ENCODE data around the gene KIAA0513.

The KIAA0513 gene

DNA sequence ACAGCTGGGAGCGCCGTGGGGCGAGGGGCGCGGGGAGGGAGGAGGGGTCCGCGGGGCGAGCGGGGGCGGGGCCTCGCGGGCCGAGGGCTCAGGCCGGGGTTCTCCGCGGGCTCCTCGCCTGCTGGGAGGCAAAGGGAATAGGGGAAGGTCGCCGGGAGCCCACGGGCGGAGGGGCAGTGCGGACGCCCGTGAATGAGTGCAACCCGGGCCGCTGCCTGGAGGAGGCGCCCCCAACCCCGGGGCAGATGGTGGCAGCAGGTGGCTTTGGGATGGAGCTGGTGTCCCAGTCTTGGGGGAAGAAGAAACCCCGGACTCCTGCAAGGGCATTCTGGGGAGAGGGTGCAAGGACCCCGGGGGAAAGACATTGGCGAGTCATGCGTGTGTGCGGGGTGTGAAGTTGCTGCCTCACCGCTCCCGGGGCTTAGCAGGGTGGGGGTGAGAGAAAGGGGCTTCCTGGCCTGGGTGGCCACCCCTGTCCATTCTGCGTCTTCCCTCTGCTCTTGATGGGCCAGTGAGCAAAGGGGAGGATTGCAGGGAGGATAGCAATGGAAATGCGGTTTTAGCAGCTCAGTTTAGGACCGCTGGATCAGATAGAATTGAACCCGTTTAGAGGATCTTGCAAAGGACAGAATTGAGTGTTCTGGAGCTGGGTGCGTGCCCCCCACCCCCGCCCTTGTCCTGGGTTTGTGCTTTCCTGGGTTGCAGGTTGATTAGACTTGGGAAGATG lies 526 bp downstream of the KIAA0513 start:
- TF ChIP-seq SIN3A (IDR thresholded peaks at IDR 0.05; ENCODE audit: borderline replicate concordance, insufficient read depth, low read length) (no peak), POLR2AphosphoS5 (IDR thresholded peaks at IDR 0.05; ENCODE audit: low read depth, low read length) (no peak), TAF1 (IDR thresholded peaks at IDR 0.05; ENCODE audit: borderline replicate concordance, insufficient read depth, low read length) (no peak), FOXP2 (optimal IDR thresholded peaks at IDR 0.05; ENCODE audit: borderline replicate concordance, extremely low read depth, extremely low read length, insufficient read depth) (no peak)
- TF ChIP-seq, protein P1, sequence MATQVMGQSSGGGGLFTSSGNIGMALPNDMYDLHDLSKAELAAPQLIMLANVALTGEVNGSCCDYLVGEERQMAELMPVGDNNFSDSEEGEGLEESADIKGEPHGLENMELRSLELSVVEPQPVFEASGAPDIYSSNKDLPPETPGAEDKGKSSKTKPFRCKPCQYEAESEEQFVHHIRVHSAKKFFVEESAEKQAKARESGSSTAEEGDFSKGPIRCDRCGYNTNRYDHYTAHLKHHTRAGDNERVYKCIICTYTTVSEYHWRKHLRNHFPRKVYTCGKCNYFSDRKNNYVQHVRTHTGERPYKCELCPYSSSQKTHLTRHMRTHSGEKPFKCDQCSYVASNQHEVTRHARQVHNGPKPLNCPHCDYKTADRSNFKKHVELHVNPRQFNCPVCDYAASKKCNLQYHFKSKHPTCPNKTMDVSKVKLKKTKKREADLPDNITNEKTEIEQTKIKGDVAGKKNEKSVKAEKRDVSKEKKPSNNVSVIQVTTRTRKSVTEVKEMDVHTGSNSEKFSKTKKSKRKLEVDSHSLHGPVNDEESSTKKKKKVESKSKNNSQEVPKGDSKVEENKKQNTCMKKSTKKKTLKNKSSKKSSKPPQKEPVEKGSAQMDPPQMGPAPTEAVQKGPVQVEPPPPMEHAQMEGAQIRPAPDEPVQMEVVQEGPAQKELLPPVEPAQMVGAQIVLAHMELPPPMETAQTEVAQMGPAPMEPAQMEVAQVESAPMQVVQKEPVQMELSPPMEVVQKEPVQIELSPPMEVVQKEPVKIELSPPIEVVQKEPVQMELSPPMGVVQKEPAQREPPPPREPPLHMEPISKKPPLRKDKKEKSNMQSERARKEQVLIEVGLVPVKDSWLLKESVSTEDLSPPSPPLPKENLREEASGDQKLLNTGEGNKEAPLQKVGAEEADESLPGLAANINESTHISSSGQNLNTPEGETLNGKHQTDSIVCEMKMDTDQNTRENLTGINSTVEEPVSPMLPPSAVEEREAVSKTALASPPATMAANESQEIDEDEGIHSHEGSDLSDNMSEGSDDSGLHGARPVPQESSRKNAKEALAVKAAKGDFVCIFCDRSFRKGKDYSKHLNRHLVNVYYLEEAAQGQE (IDR thresholded peaks at IDR 0.05; ENCODE audit: insufficient read depth in 1 of 2, low read depth in 2 of 2, low read length in 2 of 2) = no peak

GRCh38 chr16:85028685-85029407 lies 1.3 kb downstream of the KIAA0513 start:
- TF ChIP-seq TAF1 (IDR thresholded peaks at IDR 0.05; ENCODE audit: borderline replicate concordance, insufficient read depth, low read length) (no peak), SIN3A (IDR thresholded peaks at IDR 0.05; ENCODE audit: borderline replicate concordance, insufficient read depth, low read length) (peak; percentile 56; the same call in 1 of the 2 replicates)

GRCh38 chr16:85029408-85029784 lies 1.8 kb downstream of the KIAA0513 start:
- TF ChIP-seq TAF1 (IDR thresholded peaks at IDR 0.05; ENCODE audit: borderline replicate concordance, insufficient read depth, low read length) (no peak), SIN3A (IDR thresholded peaks at IDR 0.05; ENCODE audit: borderline replicate concordance, insufficient read depth, low read length) (peak; percentile 14; the same call in 1 of the 2 replicates), FOXP2 (optimal IDR thresholded peaks at IDR 0.05; ENCODE audit: borderline replicate concordance, extremely low read depth, extremely low read length, insufficient read depth) (no peak)
- TF ChIP-seq, protein P1 (IDR thresholded peaks at IDR 0.05; ENCODE audit: insufficient read depth in 1 of 2, low read depth in 2 of 2, low read length in 2 of 2) = no peak

GRCh38 chr16:85029981-85030401 lies 2.4 kb downstream of the KIAA0513 start:
- TF ChIP-seq, protein P1 (IDR thresholded peaks at IDR 0.05; ENCODE audit: insufficient read depth in 1 of 2, low read depth in 2 of 2, low read length in 2 of 2) = no peak
- no peak for TF ChIP-seq SIN3A (IDR thresholded peaks at IDR 0.05; ENCODE audit: borderline replicate concordance, insufficient read depth, low read length)
- TF ChIP-seq FOXP2 (optimal IDR thresholded peaks at IDR 0.05; ENCODE audit: borderline replicate concordance, extremely low read depth, extremely low read length, insufficient read depth) = no peak
- no peak for TF ChIP-seq POLR2AphosphoS5 (IDR thresholded peaks at IDR 0.05; ENCODE audit: low read depth, low read length)
- no peak for TF ChIP-seq TAF1 (IDR thresholded peaks at IDR 0.05; ENCODE audit: borderline replicate concordance, insufficient read depth, low read length)

DNA sequence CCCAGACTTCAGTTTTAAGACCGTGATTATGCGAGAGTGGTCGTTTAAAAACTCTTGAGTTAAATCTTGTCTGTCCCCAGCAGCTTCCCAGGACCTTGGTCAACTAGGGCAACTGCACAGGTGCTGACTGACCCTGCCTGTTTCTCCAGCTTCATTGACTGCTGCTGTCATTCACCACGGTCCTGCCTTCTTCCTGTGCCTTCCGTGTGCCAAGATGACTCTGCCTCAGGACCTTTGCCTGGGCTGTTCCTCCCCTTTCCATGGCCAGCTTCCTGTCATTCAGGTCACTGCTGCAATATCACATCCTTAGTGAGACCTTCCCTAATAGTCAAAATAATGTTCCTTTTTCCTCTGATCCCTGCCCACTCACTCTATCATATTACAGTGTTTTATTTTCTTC lies 3.9 kb downstream of the KIAA0513 start:
- TF ChIP-seq FOXP2 (optimal IDR thresholded peaks at IDR 0.05; ENCODE audit: borderline replicate concordance, extremely low read depth, extremely low read length, insufficient read depth) (no peak), POLR2AphosphoS5 (IDR thresholded peaks at IDR 0.05; ENCODE audit: low read depth, low read length) (no peak), SIN3A (IDR thresholded peaks at IDR 0.05; ENCODE audit: borderline replicate concordance, insufficient read depth, low read length) (no peak), TAF1 (IDR thresholded peaks at IDR 0.05; ENCODE audit: borderline replicate concordance, insufficient read depth, low read length) (no peak)
- TF ChIP-seq, protein P1 (IDR thresholded peaks at IDR 0.05; ENCODE audit: insufficient read depth in 1 of 2, low read depth in 2 of 2, low read length in 2 of 2) = no peak
